Measurements from ENCODE around the gene POLN. TPM values are rescaled to one million over a fixed set of nuclear protein-coding genes. Genes with fewer than 3 reads are reported as not detected.

The POLN gene
- total and polyA plus RNA-seq, 2 of the 4 experiments (the other 2 are of a cell fraction): 0.63 to 0.72 TPM

- H4K5ac ChIP-seq (ENCODE audit: low read depth, low read length): no peak overlapping the region
- CTCF ChIA-PET: no interaction called here
- in situ Hi-C loops (cut with MboI; ENCODE audit: low sequenced_read_pairs) (no loop called here), dilution Hi-C loops (cut with HindIII; ENCODE audit: low sequenced_read_pairs, unreplicated experiment) (no loop called here), intact Hi-C loops (cut with micrococcal nuclease) (no loop called here)
- H2AK9ac ChIP-seq (replicated peaks; ENCODE audit: low read depth, low read length, poor library complexity): no peak overlapping the region
- no peak for TF ChIP-seq POLR2A (IDR thresholded peaks at IDR 0.05; ENCODE audit: low read depth, low read length)
- TF ChIP-seq MAFK (IDR thresholded peaks at IDR 0.05; ENCODE audit: low read depth, low read length): no peak
- no peak for TF ChIP-seq RCOR1 (IDR thresholded peaks at IDR 0.05; ENCODE audit: insufficient replicate concordance, low read length)
- no peak for TF ChIP-seq NFE2L2 (IDR thresholded peaks at IDR 0.05; ENCODE audit: low read depth, low read length)
- TF ChIP-seq SMC3 (IDR thresholded peaks at IDR 0.05; ENCODE audit: low read depth, low read length): no peak
- no peak for TF ChIP-seq CTCF (conservative IDR thresholded peaks at IDR 0.05; ENCODE audit: low read depth, low read length)
- no peak for TF ChIP-seq FOS (IDR thresholded peaks at IDR 0.05; ENCODE audit: low read depth, low read length)
- TF ChIP-seq ELK1 (IDR thresholded peaks at IDR 0.05; ENCODE audit: borderline replicate concordance, low read depth, low read length): no peak
- TF ChIP-seq MXI1 (IDR thresholded peaks at IDR 0.05; ENCODE audit: borderline replicate concordance, low read depth, low read length): no peak
- no peak for TF ChIP-seq MAZ (IDR thresholded peaks at IDR 0.05; ENCODE audit: borderline replicate concordance, low read depth, low read length)
- TF ChIP-seq CEBPB (IDR thresholded peaks at IDR 0.05; ENCODE audit: low read depth, low read length): no peak
- TF ChIP-seq BHLHE40 (IDR thresholded peaks at IDR 0.05; ENCODE audit: low read depth, low read length): no peak
- no peak for TF ChIP-seq RAD21 (IDR thresholded peaks at IDR 0.05; ENCODE audit: low read length)
- no peak for TF ChIP-seq RFX5 (IDR thresholded peaks at IDR 0.05; ENCODE audit: low read depth, low read length)
- no peak for TF ChIP-seq CHD1 (IDR thresholded peaks at IDR 0.05; ENCODE audit: low read depth, low read length)
- no peak for TF ChIP-seq USF2 (IDR thresholded peaks at IDR 0.05; ENCODE audit: low read depth, low read length)
- no peak overlapping the region for H4K8ac ChIP-seq (ENCODE audit: low read depth in 2 of 2, low read length in 2 of 2)
- no peak overlapping the region for H2BK120ac ChIP-seq (ENCODE audit: low read depth, low read length)
- no peak overlapping the region for H3K27ac ChIP-seq (ENCODE audit: insufficient read depth, low read length)
- H4K20me1 ChIP-seq (ENCODE audit: insufficient read depth, low read length): no peaks in the 10 kb centered on the region
- POLR2A ChIA-PET (ENCODE audit: unreplicated experiment): no interaction called here
- no peak overlapping the region for H3K4me3 ChIP-seq (ENCODE audit: insufficient read depth, low read depth, low read length)
- H2BK15ac ChIP-seq (ENCODE audit: low read depth, low read length): no peak overlapping the region
- DNase-seq: no peak
- H3K9ac ChIP-seq (ENCODE audit: low read depth, low read length): no peak overlapping the region
- WGBS, 2 experiments (ENCODE audit: extremely low coverage in 2 of 2, insufficient read length in 1 of 2): 43% methylated on average over 4 of the region's 20 CpGs; no CpG with 5 or more reads in 1 of the 2 experiments
- no peak overlapping the region for H3K14ac ChIP-seq (replicated peaks; ENCODE audit: low read depth, low read length)
- no peak overlapping the region for H2BK20ac ChIP-seq (ENCODE audit: low read depth, low read length)
- no peaks in the 10 kb centered on the region for H3K9me1 ChIP-seq (ENCODE audit: insufficient read depth, low read length)
- H3K4me1 ChIP-seq (ENCODE audit: control insufficient read depth, insufficient read depth, low read length): no peaks in the 10 kb centered on the region
- H3K4me2 ChIP-seq (ENCODE audit: low read depth, low read length): no peak overlapping the region
- H3K4ac ChIP-seq (ENCODE audit: low read depth, low read length): no peak overlapping the region
- BruUV-seq (replicated peaks): no TSS peak
- H2AFZ ChIP-seq (replicated peaks; ENCODE audit: low read length, poor library complexity): peak overlapping the region; percentile 63
- H3K79me1 ChIP-seq (ENCODE audit: low read depth in 1 of 2, low read length in 2 of 2): no peaks in the 10 kb centered on the region
- H3K18ac ChIP-seq (ENCODE audit: low read depth, low read length): no peak overlapping the region
- H4K91ac ChIP-seq (ENCODE audit: insufficient read depth, low read depth, low read length): no peak overlapping the region
- H3K9me3 ChIP-seq (ENCODE audit: control insufficient read depth, insufficient read depth, low read length): peaks cover 9% of the 10 kb centered on the region
- no peak for ATAC-seq (ENCODE audit: low read depth)
- no peaks in the 10 kb centered on the region for H3K36me3 ChIP-seq (ENCODE audit: control insufficient read depth, insufficient read depth, low read length)
- H3K23ac ChIP-seq (ENCODE audit: low read depth, low read length): no peak overlapping the region
- H3K27me3 ChIP-seq (ENCODE audit: control insufficient read depth, insufficient read depth, low read length): peaks cover 4% of the 10 kb centered on the region
- no peak overlapping the region for H2BK5ac ChIP-seq (ENCODE audit: low read depth, low read length, poor library complexity, severe bottlenecking)
- H2AK5ac ChIP-seq (ENCODE audit: low read depth, low read length): no peak overlapping the region
- no peak overlapping the region for H3K56ac ChIP-seq (ENCODE audit: extremely low read depth, insufficient read depth, low read length)
Measured at GRCh38 chr4:2127609-2128332, 114.2 kb downstream of the POLN start.

Measured in IMR-90 (cell line).